Measurements from ENCODE around the gene ENTPD3.

The ENTPD3 gene

DNA sequence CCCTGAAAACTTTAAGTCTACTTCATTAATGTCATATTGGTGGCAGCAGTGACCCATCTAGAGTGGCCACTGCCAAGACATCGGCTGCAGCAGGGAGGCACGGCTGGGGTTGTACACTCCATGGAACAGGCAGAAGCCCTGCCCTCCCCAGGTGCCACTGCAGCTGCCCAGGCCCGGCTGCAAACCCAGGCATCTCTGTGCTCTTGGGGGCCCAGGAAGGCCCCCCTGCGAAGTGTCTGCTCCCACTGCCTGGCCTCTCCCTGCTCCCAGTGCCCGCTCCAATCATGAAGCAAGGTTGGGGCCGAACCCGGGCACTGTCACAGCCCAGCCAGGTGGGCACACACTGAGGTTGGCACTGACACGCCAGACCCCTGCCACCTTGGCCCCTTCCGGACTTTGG lies 58.1 kb downstream of the ENTPD3 start:
- TF ChIP-seq, protein P1, sequence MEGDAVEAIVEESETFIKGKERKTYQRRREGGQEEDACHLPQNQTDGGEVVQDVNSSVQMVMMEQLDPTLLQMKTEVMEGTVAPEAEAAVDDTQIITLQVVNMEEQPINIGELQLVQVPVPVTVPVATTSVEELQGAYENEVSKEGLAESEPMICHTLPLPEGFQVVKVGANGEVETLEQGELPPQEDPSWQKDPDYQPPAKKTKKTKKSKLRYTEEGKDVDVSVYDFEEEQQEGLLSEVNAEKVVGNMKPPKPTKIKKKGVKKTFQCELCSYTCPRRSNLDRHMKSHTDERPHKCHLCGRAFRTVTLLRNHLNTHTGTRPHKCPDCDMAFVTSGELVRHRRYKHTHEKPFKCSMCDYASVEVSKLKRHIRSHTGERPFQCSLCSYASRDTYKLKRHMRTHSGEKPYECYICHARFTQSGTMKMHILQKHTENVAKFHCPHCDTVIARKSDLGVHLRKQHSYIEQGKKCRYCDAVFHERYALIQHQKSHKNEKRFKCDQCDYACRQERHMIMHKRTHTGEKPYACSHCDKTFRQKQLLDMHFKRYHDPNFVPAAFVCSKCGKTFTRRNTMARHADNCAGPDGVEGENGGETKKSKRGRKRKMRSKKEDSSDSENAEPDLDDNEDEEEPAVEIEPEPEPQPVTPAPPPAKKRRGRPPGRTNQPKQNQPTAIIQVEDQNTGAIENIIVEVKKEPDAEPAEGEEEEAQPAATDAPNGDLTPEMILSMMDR (IDR thresholded peaks at IDR 0.05) = no peak

DNA sequence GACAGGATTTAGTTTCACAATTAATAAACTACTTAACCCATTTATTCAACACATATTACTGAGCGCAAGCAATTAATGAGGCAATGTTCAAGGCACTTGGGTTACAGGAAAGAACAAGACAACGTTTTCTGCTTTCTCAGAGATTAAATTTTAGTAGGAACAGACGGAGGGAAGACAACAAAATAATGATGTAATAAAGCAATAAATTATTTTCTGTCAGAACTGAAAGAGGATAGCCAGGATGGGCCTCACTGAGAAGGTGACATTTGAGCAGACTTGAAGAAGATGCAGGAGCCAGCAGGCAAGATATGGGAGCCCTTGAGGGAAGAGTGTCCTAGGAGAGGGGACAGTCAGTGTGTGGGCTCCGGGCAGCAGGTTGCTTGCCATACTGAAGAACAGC lies 58.9 kb downstream of the ENTPD3 start:
- TF ChIP-seq, protein P1 (IDR thresholded peaks at IDR 0.05) = no peak

DNA sequence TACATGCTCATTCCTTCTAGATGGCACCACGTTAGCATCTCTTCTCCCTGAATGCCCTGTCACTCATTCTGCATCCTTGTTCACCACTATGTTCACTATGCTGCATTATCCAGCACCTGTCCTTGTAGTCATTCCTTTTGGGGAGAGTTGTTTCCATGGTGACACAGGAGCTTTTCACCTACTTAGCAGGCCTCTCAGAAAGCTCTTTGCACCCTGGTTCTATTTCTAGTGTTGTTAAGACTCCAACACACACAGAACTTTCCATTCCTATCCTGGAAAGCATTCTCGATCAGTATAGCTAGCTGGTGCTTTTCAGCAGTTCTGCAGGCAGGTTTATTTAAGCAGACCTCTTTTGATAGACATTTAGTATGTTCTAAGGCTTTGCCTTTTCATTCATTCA lies 63.5 kb downstream of the ENTPD3 start:
- TF ChIP-seq, protein P1 (IDR thresholded peaks at IDR 0.05) = no peak

DNA sequence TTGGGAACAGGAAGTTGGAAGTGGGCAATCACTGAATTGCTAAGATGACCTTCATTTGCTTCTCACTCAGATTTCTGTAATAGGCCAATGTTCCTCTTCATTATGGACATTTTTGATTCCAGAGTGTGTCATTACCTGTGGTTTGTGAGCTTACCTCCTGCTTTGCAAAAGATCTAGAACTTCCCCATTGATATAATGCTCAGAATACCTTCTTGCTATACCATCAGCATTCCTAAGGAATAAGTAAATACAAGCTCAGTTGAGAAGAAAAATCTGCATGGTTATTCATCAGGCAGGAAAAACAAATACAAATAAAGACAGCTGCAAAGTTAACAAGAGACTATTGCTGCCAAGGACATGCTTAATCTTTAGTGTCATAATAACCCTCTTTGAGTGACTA lies 64.6 kb downstream of the ENTPD3 start:
- TF ChIP-seq, protein P1 (IDR thresholded peaks at IDR 0.05) = no peak

DNA sequence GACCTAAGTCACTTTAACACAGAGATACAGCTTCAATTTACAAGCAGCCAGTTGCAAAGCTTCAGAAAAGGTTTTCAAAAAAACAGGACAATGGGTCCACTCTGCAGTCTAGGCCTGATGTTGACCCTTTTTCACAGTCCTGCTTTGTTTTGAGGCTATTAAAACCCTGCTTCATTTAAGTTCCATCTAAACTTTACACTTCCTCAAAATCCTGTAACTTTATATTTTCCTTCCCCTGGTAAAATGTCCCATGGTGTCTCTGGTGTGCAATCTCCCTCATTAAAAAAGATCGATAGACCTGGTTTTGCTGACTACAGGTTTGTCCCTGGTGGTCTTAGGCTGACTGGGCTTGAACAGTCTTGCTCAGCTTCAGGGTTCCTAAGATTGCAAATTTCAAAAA lies 65.1 kb downstream of the ENTPD3 start:
- TF ChIP-seq, protein P1 (IDR thresholded peaks at IDR 0.05) = no peak

DNA sequence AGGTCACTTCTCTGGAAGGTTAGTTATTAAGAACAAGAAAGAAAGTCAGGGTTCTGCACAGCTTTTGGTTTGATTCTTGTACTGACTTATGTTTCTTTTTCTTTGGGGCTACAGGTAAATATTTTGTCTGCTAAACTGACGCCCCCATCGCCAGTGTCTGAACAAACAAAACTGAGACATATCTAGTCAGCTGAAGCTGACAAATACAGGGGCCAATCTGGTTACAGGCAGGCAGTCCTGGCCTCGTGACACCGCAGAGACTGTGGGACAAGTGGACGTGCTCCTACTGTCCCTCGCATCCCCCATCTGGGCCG lies 65.5 kb downstream of the ENTPD3 start:
- TF ChIP-seq, protein P1 (IDR thresholded peaks at IDR 0.05) = no peak

DNA sequence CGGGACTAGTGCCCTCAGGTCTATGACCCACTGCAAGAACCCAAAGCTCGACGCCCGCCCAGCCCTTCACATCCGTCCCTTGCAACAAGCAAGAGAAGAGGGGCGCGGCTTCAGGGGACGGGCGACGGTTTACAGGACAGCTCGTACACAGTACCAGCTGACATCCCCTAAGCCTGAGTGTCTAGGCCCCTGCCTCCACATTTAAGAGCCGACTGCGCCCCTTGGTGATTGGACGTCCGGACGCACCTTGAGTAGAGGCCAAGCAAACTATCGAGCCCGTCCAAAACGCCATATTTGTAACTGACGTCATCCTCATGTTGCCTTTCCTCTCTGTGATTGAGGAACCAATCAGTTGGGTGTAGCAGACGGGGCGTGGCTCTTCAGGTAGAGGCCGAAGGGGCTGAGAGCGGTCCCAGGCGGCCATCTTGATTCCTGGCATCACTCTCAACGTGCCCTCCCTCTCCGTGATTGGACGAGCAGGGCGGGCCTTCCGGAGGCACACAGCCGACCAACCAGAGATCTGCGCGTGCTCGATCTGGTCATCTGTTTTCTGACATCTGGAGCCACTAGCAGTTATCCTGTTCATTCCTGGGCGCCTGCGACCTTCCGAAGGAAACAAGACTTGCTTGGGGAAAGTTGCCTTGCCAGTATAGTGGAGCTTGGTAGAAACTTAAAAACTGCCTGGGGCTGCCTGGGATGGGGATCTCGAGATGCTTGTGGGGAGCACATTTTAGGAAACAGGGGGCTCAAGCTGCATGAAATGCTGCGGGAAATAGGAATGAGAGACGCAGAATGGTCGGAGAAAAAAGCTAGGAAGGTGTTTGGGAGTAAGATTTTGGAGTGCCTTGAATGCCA lies 66.1 kb downstream of the ENTPD3 start:
- TF ChIP-seq, protein P1 (IDR thresholded peaks at IDR 0.05) = no peak

DNA sequence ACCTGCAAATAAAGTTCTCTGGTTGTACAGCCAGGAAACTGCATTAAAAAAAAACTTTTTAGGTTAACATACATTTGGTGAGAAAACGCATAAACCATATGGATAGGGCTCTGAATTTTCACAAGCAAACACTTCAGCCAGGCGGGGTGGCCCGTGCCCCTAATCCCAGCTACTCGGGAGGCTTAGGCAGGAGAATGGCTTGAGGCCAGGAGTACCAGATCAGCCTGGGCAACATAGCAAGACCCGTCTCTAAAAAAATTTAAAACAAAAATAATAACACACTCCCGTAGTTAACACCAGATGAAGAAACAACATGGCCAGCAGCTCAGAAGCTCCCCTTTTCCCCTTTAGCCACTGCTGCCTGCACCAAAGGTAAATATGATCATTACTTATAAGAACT lies 66.9 kb downstream of the ENTPD3 start:
- TF ChIP-seq, protein P1 (IDR thresholded peaks at IDR 0.05) = no peak
